Body of pancreas (tissue), 4 donors: ENCODE measurements around the gene PSMD11. TPM values are rescaled to one million over a fixed set of nuclear protein-coding genes. Genes with fewer than 3 reads are reported as not detected.
A peak's percentile ranks its signal among the peaks of the same experiment; 100 is the strongest.

ENCODE experiments used
- ATAC-seq: fragments of 150-250 bp; one replicate; pipeline ENCODE4 v1.9.1; 2016
- DNase-seq, 4 donors: peaks; one replicate each; pipeline ENCODE4 v3.0.0-alpha.2; 2019
- H3K27ac ChIP-seq, 4 donors: fragments of 200-600 bp; sonication (generic); 1 replicate in 3 of 4; 2 replicates in 1 of 4; pipeline versions ENCODE4 v1.5.1 to v1.6.1; 2016 to 2019; ENCODE audit warnings: mild to moderate bottlenecking in 1 of 4, mixed read lengths in 1 of 4, moderate library complexity in 1 of 4
- H3K27me3 ChIP-seq, 2 donors: fragments of 200-600 bp; sonication (generic); one replicate each; pipeline ENCODE4 v1.6.0; 2016; ENCODE audit warnings: mild to moderate bottlenecking in 1 of 2
- H3K36me3 ChIP-seq, 2 donors: fragments of 200-600 bp; sonication (generic); replicated peaks in 1 of 2; 2 replicates each; pipeline ENCODE4 v1.5.1; 2016; ENCODE audit warnings: low read depth in 2 of 2; ENCODE audit not compliant: insufficient read depth in 1 of 2
- H3K4me1 ChIP-seq: fragments of 200-600 bp; sonication (generic); one replicate; pipeline ENCODE4 v1.6.0; 2016
- H3K4me3 ChIP-seq, 2 donors: fragments of 200-600 bp; sonication (generic); 1 replicate in 1 of 2; 2 replicates in 1 of 2; pipeline ENCODE4 v1.5.1; 2016 to 2019
- H3K9me3 ChIP-seq, 3 donors: fragments of 200-600 bp; sonication (generic); 1 replicate in 2 of 3; 2 replicates in 1 of 3; pipeline ENCODE4 v1.5.1; 2016
- POLR2A ChIP-seq, 3 donors: fragments of 450-650 bp; IDR thresholded peaks; one replicate each; pipeline ENCODE4 v1.6.1; 2016; ENCODE audit warnings: antibody characterized with exemption in 3 of 3, mild to moderate bottlenecking in 2 of 3
- WGBS, 2 donors: methylation state at CpG; one replicate each; pipeline ENCODE4 v1.1.5; 2017; 5-methylcytosine and 5-hydroxymethylcytosine counted together
- intact Hi-C: fragments of 100-400 bp; cut with DNase I; formaldehyde crosslinking; loops from one replicate; pipeline ENCODE4 v1.15.1; 2023
- total RNA-seq, 2 donors: library from RNA; depleted of rRNA; stranded (reverse); fragments of >200 nt; gene quantifications; one replicate each; pipeline ENCODE4 v1.1.0, GENCODE V29; 2016
- TF ChIP-seq, protein P1 (sequence below), 7 experiments: fragments of 450-650 bp in 4 of 7; fragments of 200-600 bp in 3 of 7; sonication (generic) in 3 of 7; IDR thresholded peaks; one replicate each; pipeline ENCODE4 v1.5.1; 2016 to 2019; ENCODE audit warnings: antibody characterized with exemption in 7 of 7

The PSMD11 gene
- total RNA-seq, 2 donors from 2014 or later, result 18.9 to 24.7 TPM

- TF ChIP-seq, protein P1, sequence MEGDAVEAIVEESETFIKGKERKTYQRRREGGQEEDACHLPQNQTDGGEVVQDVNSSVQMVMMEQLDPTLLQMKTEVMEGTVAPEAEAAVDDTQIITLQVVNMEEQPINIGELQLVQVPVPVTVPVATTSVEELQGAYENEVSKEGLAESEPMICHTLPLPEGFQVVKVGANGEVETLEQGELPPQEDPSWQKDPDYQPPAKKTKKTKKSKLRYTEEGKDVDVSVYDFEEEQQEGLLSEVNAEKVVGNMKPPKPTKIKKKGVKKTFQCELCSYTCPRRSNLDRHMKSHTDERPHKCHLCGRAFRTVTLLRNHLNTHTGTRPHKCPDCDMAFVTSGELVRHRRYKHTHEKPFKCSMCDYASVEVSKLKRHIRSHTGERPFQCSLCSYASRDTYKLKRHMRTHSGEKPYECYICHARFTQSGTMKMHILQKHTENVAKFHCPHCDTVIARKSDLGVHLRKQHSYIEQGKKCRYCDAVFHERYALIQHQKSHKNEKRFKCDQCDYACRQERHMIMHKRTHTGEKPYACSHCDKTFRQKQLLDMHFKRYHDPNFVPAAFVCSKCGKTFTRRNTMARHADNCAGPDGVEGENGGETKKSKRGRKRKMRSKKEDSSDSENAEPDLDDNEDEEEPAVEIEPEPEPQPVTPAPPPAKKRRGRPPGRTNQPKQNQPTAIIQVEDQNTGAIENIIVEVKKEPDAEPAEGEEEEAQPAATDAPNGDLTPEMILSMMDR (IDR thresholded peaks at IDR 0.05), result no peak
- TF ChIP-seq POLR2A (IDR thresholded peaks at IDR 0.05), result no peak
- peak overlapping the region in 3 of 4 donors; percentile 37 to 74 (median 69) for H3K27ac ChIP-seq
- no peaks in the 10 kb centered on the region for H3K9me3 ChIP-seq
- ATAC-seq, result no peak
- H3K27me3 ChIP-seq, result no peaks in the 10 kb centered on the region
- H3K4me3 ChIP-seq, result no peak overlapping the region
- WGBS, 2 donors, result 77 to 88% methylated on average over 4 of the region's 4 CpGs
- intact Hi-C loops, result no loop called here
- DNase-seq, result no peak
- peaks cover 0 to 19% of the 10 kb centered on the region in 2 donors for H3K36me3 ChIP-seq
- peaks cover 27% of the 10 kb centered on the region for H3K4me1 ChIP-seq
Measured at GRCh38 chr17:32484041-32484461, 39.7 kb downstream of the PSMD11 start.

- H3K27ac ChIP-seq, result no peak overlapping the region
- WGBS, 2 donors, result 78 to 81% methylated on average over 11 of the region's 11 CpGs
Measured at GRCh38 chr17:32484628-32485027, 40.3 kb downstream of the PSMD11 start.

DNA sequence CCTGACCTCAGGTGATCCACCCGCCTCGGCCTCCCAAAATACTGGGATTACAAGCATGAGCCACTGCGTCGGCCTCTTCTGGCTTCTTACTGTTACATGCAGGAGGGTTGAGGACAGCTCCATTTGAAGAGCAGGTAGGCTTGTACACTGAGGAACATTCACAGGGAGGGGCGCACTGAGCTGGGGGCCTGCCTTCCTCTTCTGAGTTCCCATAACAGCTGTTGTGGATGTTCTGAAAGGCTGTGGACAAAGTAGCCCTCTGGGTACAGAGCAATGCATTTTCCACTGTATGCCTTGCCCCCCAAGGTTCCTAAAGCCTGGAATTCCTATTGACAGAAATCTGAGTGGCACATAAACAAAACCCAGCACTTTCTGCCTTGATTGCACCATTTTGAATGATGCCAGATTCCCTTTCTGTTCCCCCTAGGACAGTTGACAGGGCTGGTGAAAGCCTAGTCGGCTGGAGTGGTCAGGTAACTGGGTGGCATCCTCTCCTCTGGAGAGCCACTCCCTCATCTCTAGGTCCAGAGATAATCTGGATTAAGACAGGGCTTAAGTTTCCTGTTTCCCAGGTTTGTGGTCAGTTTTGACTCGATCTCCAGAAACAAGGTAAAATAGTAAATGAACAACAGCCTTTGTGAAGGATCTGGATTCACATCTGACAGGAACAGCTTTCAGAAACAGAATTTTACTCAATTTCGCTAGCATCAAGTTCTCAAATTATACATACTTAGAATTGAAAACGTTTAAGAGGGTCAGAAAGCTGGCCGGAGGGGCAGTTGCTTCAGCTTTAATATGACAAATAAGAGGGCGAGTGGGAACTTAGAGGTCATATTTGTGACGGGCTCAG is 41.2 kb downstream of the PSMD11 start:
- intact Hi-C loops, result no loop called here
- peak overlapping the region; percentile 31 to 74 (median 63) for H3K27ac ChIP-seq
- ATAC-seq (no peak), DNase-seq (no peak)
- 61 to 63% methylated on average over 12 of the region's 12 CpGs for WGBS, 2 donors
- H3K4me3 ChIP-seq, result peak overlapping the region in 1 of 2 donors; percentile 3
- TF ChIP-seq, protein P1 (IDR thresholded peaks at IDR 0.05), result no peak
- no peak for TF ChIP-seq POLR2A (IDR thresholded peaks at IDR 0.05)
- H3K4me1 ChIP-seq, result peaks cover 35% of the 10 kb centered on the region
- H3K27me3 ChIP-seq, result no peaks in the 10 kb centered on the region
- no peaks in the 10 kb centered on the region for H3K9me3 ChIP-seq
- peaks cover 0 to 7% of the 10 kb centered on the region in 2 donors for H3K36me3 ChIP-seq

More at GRCh38 chr17:32484628-32485027, 40.3 kb downstream of the PSMD11 start:
- H3K4me3 ChIP-seq, result no peak overlapping the region
- TF ChIP-seq POLR2A (IDR thresholded peaks at IDR 0.05), result no peak
- TF ChIP-seq, protein P1 (IDR thresholded peaks at IDR 0.05), result no peak
- intact Hi-C loops, result no loop called here
- peaks cover 32% of the 10 kb centered on the region for H3K4me1 ChIP-seq
- no peaks in the 10 kb centered on the region for H3K9me3 ChIP-seq
- H3K27me3 ChIP-seq, result no peaks in the 10 kb centered on the region
- DNase-seq (no peak), ATAC-seq (no peak)
- H3K36me3 ChIP-seq, result peaks cover 0 to 14% of the 10 kb centered on the region in 2 donors

DNA sequence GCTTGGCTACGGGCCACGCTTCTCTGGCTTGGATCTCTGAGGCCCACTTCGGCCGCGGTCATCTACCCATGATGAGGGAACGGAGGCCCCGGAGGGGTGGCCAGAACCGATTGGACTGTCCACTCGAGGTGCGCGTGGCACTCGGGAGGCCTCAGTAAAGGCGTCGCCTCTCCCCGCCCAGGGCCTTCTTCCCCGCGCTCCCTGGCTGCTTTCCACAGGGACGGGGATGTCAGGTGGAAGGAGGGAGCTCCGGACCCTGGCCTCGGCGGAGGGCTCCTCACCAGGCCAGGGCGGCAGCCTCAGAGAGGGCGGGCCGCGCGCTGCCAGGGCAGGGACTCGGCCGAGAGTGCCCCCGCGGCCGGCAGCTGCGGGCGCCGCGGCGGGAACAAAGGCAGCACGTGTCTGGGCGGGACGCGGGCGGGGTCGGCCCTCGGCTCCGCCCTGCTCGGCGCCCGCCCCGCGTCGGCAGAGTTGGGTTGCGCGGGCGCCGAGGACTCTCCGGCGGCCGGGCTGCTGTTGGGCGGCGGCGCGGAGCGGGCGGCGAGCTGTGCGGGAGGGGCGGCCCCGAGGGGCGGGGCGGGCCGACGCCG is 41.9 kb downstream of the PSMD11 start:
- H3K4me3 ChIP-seq, result peak overlapping the region in 1 of 2 donors; percentile 3
- H3K36me3 ChIP-seq, result peaks cover 0 to 3% of the 10 kb centered on the region in 2 donors
- WGBS, 2 donors, result 7 to 32% methylated on average over 6 to 23 of the region's 72 CpGs
- intact Hi-C loops, result no loop called here
- H3K27me3 ChIP-seq, result no peaks in the 10 kb centered on the region
- DNase-seq (peak; percentile 72 to 82 (median 74)), ATAC-seq (peak; percentile 87)
- peak overlapping the region; percentile 31 to 74 (median 63) for H3K27ac ChIP-seq
- no peaks in the 10 kb centered on the region for H3K9me3 ChIP-seq
- peaks cover 35% of the 10 kb centered on the region for H3K4me1 ChIP-seq
- TF ChIP-seq, protein P1 (IDR thresholded peaks at IDR 0.05), result no peak
- peak in 2 of 3 donors; percentile 28 to 39 for TF ChIP-seq POLR2A (IDR thresholded peaks at IDR 0.05)
